ENCODE results near the gene TMEM242.

GRCh38 chr6:157361886-157362285 lies 38.6 kb upstream of the TMEM242 start:
- TF ChIP-seq, protein P1, sequence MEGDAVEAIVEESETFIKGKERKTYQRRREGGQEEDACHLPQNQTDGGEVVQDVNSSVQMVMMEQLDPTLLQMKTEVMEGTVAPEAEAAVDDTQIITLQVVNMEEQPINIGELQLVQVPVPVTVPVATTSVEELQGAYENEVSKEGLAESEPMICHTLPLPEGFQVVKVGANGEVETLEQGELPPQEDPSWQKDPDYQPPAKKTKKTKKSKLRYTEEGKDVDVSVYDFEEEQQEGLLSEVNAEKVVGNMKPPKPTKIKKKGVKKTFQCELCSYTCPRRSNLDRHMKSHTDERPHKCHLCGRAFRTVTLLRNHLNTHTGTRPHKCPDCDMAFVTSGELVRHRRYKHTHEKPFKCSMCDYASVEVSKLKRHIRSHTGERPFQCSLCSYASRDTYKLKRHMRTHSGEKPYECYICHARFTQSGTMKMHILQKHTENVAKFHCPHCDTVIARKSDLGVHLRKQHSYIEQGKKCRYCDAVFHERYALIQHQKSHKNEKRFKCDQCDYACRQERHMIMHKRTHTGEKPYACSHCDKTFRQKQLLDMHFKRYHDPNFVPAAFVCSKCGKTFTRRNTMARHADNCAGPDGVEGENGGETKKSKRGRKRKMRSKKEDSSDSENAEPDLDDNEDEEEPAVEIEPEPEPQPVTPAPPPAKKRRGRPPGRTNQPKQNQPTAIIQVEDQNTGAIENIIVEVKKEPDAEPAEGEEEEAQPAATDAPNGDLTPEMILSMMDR (IDR thresholded peaks at IDR 0.05 in 4 of 5, conservative IDR thresholded peaks at IDR 0.05 in 1 of 5) = no peak
- TF ChIP-seq POLR2A (IDR thresholded peaks at IDR 0.05) = no peak
